T1000 (cell line): ENCODE data around the gene ERC2.

Experiments used
- DNase-seq: peaks from one replicate; lab custom pipeline; 2025; ENCODE audit warnings: mixed read lengths; lab: John Stamatoyannopoulos, UW

Gene ERC2

GRCh38 chr3:55923626-55924025, 544.6 kb downstream of the ERC2 start:
- DNase-seq = no peak

DNA sequence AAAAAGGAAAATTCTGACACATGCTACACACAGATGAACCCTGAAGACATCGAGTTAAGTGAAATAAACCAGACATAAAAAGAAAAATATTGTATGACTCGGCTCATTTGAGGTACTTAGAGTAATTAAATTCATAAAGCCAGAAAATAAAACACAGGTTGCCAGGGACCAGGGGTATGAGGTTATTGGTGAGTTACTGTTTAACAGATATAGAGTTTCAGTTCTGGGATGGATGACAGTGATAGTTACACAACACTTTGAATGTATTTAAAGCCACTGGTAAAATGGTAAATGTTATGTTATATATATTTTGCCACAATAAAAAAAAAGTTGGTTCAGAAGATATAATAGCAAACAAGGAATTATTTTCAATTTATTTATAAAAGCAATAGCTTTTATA, 545.1 kb downstream of the ERC2 start:
- no peak for DNase-seq

DNA sequence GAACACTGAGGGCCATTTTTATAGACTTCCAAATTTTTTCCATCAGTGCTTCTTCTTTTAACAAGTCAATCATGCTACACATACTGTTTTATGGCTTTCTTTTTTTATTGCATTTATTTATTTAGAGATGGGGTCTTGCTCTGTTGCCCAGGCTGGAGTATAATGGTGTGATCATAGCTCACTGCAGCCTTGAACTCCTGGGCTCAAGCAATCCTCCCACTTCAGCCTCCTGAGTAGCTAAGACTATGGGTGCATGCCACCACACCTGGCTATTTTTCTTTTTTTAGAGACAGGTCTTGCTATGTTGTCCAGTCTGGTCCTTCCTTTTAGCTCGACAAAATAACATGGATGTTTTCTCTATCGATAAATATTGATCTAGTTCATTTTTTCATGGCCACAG, 555.4 kb downstream of the ERC2 start:
- no peak for DNase-seq

GRCh38 chr3:55911266-55911665, 557.0 kb downstream of the ERC2 start:
- DNase-seq = no peak

GRCh38 chr3:55910543-55910942, 557.7 kb downstream of the ERC2 start:
- DNase-seq = no peak

DNA sequence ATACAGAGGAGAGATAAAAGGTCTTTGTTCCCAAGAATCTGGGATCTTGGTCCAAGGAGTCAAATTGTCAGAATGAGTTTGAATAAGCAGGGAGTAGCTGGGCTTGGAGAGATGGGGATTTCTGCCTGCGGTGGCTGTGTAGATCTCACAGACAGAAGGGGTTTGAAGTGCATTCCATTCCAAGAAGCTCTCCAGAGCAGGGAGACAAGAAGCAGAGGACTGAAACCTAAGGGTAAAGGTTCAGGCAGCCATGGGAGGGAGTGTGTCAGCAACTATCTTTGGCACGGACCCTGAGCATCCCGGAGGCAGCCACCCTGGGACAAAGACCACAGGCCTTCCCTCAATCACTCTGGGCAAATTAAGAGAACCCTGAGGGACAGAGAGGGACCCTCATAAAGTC, 558.9 kb downstream of the ERC2 start:
- DNase-seq = no peak

DNA sequence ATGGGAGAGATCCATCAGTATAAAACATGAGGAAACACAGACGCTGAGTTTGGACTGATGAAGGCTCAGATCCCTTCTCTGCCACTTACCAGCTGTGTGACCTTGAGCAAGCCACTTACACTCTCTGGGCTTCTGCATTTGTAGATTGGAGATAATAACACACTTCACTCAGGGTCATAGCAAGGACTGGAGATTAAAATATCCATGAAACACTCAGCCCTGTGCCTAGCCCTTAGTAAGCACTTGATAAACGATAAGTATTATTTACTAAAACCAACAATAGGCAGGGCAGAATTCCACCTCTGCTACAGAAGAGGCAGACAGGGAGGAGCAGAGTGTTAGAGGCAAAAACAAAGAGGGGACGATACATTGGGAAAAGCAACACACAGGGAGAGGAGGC, 560.7 kb downstream of the ERC2 start:
- no peak for DNase-seq

GRCh38 chr3:55906896-55907295, 561.4 kb downstream of the ERC2 start:
- no peak for DNase-seq

GRCh38 chr3:55904716-55905115, 563.6 kb downstream of the ERC2 start:
- no peak for DNase-seq

- no peak for DNase-seq
Measured at GRCh38 chr3:55903680-55904079, 564.6 kb downstream of the ERC2 start.

- no peak for DNase-seq
Measured at GRCh38 chr3:55902221-55902900, 565.9 kb downstream of the ERC2 start.

- no peak for DNase-seq
Measured at GRCh38 chr3:55899887-55900286, 568.4 kb downstream of the ERC2 start.

DNA sequence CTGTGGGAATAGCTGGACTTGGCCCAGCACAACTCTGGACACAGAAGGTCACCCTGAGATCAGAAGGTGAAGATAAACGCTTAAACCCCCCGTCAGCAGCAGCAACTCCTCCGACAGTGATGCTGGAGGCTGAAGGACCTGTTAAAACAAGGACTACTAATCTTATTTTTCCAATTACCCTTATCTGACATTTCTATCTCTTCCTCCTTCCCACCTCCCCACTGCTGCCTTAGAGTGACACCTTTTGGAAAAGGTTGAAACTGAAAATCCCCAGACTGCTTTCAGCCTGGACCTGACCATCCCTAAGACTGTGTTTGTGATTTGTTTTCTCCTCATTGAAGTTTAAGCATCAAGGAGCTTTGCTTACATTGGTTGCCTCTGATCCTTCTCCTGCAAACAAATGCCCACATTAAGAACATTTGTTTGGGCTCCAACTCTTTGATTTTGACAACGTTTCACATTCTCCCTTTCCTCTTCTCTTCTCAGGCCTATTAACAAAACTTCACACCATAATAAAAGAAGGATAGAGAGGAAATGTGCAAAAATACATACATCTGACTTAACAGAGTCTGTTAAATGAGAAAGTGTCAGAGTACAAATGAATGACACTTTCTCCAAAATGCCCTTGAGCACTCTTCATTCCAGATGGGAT, 570.6 kb downstream of the ERC2 start:
- no peak for DNase-seq

DNA sequence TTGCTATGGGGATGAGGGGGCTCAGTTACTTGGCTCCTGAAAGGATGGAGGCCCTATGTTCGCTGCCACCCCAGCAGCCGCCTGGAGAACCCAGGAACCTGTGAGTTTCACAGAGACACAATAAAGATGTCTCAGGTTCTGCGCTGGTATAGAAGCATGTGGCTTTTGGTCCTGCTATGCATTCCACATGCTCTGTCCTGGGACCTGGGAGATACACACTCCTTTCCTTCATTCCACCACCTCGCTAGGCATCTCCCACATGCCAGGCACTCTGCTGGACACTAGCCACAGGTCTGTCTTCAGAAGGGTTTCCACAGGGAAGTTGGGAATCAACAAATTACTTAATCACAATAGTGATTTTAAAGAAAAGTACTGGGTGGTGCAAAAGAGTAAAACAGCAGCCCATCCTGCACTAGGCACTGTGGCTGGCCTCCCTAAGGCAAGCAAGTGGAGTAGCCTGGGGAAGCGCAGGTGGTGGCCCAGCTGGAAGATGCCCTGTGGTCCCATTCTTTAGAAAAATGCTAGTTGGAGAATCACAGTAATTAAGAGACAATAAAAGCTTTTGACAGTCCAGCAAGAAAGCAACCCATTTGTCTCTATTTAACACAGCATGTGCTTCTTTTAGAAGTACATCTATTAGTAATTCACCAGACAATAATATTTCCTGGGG, 572.2 kb downstream of the ERC2 start:
- DNase-seq = no peak

- DNase-seq = no peak
Measured at GRCh38 chr3:55894605-55895004, 573.7 kb downstream of the ERC2 start.

DNA sequence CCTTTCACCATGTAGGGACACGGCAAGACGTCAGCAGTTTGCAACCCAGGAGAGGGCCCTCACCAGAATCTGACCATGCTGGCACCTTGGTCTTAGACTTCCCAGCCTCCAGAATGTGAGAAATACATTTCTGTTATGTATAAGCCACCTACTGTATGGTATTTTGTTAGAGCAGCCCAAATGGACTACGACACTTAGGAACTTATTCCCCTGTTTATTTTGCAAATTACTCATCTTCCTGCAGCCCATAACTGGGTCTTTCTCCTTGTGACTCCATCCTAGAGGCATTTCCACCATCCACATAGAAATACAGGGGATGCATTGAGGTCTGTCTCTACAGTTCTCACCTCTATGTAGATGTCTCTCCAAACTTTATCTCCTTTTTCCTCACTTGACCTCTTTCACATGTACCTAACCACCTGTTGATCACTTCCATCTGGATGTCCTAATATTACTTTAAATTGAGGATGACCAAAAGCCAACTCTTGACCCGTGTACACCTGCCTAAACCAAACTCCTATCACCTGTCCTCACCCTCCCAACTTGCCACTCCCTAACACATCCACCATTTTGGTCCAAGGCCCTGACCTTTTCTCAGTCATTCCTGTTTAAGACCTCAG, 575.1 kb downstream of the ERC2 start:
- DNase-seq = no peak

DNA sequence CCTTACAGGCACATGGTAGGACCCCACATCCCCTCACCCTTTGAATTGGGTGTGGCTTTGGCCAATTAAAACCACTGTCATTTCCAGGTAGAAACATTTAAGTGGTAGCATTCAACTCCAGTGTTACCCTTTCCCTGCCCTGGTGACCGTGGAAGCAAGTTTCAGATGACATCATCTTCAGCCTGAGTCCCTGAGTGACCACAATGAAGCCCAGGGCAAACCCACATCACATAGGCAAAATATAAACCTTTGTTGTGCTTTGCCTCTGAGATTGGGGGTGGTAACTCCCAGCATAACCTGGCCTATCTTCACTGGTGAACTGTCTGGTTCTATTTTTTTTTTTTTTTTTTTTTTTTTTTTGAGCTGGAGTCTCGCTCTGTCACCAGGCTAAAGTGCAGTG, 577.2 kb downstream of the ERC2 start:
- DNase-seq = no peak

- no peak for DNase-seq
Measured at GRCh38 chr3:55888282-55888885, 579.9 kb downstream of the ERC2 start.

DNA sequence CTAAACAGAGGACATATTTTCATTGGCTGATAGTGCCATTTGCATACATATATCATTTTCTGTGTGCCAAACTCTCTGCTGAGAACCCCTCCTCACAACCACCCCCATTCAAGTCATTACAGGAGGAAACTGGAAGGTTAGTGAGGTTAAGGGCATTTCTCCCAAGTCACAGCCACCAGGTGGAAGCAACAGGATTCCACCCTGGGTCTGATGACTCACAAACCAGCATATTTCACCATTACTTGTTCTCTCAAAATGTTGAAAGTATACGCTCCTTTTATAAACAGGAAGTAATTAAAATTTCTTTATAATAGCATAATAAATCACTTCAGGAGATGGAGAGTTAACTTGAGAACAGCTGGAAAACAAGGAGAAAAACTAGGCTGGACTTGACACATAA, 582.5 kb downstream of the ERC2 start:
- no peak for DNase-seq

- no peak for DNase-seq
Measured at GRCh38 chr3:55884491-55885285, 583.6 kb downstream of the ERC2 start.

- no peak for DNase-seq
Measured at GRCh38 chr3:55884066-55884465, 584.2 kb downstream of the ERC2 start.

- DNase-seq = no peak
Measured at GRCh38 chr3:55882006-55882405, 586.3 kb downstream of the ERC2 start.
